ENCODE results near the gene PDE2A.
"Not testable (repeated sequence)": the region's sequence is repeated elsewhere in the genome, so short reads cannot be mapped to it uniquely, and the experiment has no call there.

Gene PDE2A

DNA sequence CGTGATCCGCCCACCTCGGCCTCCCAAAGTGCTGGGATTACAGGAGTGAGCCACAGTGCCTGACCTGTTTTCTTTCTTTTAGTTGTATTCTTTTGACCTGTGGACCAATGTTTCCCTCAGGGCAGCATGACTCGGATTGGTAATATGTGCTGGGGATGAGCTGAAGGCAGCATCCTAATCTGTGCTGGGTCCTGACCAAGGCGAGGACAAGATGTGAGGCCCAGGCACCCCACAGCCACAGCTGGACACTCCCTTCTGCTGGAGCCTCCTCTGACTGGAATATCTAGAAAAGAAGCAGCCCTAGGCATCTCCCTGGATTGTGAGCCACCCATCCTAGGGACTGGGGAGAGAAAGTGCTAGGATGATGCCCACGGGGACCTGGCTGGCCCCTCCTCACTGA, 105.4 kb downstream of the PDE2A start:
- no peaks in the 10 kb centered on the region for H3K36me3 ChIP-seq (replicated peaks; ENCODE audit: low read depth, low read length)
- H4K20me1 ChIP-seq (ENCODE audit: insufficient read depth, low read length), result no peaks in the 10 kb centered on the region
- peaks cover 42% of the 10 kb centered on the region for H3K27me3 ChIP-seq (ENCODE audit: low read depth, low read length)
- TF ChIP-seq, protein P1, sequence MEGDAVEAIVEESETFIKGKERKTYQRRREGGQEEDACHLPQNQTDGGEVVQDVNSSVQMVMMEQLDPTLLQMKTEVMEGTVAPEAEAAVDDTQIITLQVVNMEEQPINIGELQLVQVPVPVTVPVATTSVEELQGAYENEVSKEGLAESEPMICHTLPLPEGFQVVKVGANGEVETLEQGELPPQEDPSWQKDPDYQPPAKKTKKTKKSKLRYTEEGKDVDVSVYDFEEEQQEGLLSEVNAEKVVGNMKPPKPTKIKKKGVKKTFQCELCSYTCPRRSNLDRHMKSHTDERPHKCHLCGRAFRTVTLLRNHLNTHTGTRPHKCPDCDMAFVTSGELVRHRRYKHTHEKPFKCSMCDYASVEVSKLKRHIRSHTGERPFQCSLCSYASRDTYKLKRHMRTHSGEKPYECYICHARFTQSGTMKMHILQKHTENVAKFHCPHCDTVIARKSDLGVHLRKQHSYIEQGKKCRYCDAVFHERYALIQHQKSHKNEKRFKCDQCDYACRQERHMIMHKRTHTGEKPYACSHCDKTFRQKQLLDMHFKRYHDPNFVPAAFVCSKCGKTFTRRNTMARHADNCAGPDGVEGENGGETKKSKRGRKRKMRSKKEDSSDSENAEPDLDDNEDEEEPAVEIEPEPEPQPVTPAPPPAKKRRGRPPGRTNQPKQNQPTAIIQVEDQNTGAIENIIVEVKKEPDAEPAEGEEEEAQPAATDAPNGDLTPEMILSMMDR (IDR thresholded peaks at IDR 0.05; ENCODE audit: low read depth, low read length), result no peak
- TF ChIP-seq EZH2phosphoT487 (IDR thresholded peaks at IDR 0.05; ENCODE audit: low read depth), result no peak
- no peak overlapping the region for H3K27ac ChIP-seq (ENCODE audit: low read length)
- H3K4me3 ChIP-seq (ENCODE audit: low read length), result no peak overlapping the region
- H3K4me1 ChIP-seq (ENCODE audit: low read length), result peaks cover 12% of the 10 kb centered on the region
- no peaks in the 10 kb centered on the region for H3K9me3 ChIP-seq (ENCODE audit: insufficient read depth, low read length)
- no peak overlapping the region for H2AFZ ChIP-seq (ENCODE audit: low read depth, low read length)
- H3K9ac ChIP-seq (ENCODE audit: low read length), result no peak overlapping the region
- no peaks in the 10 kb centered on the region for H3K79me2 ChIP-seq (ENCODE audit: low read length)
- H3K4me2 ChIP-seq (ENCODE audit: low read length), result no peak overlapping the region

- H3K36me3 ChIP-seq (replicated peaks; ENCODE audit: low read depth, low read length), result no peaks in the 10 kb centered on the region
- H3K4me1 ChIP-seq (ENCODE audit: low read length), result peaks cover 13% of the 10 kb centered on the region
- H3K4me2 ChIP-seq (ENCODE audit: low read length), result no peak overlapping the region
- no peak overlapping the region for H2AFZ ChIP-seq (ENCODE audit: low read depth, low read length)
- H4K20me1 ChIP-seq (ENCODE audit: insufficient read depth, low read length), result no peaks in the 10 kb centered on the region
- no peak overlapping the region for H3K9ac ChIP-seq (ENCODE audit: low read length)
- TF ChIP-seq EZH2phosphoT487 (IDR thresholded peaks at IDR 0.05; ENCODE audit: low read depth), result no peak
- TF ChIP-seq, protein P1 (IDR thresholded peaks at IDR 0.05; ENCODE audit: low read depth, low read length), result no peak
- no peak overlapping the region for H3K4me3 ChIP-seq (ENCODE audit: low read length)
- no peaks in the 10 kb centered on the region for H3K79me2 ChIP-seq (ENCODE audit: low read length)
- H3K9me3 ChIP-seq (ENCODE audit: insufficient read depth, low read length), result no peaks in the 10 kb centered on the region
- no peak overlapping the region for H3K27ac ChIP-seq (ENCODE audit: low read length)
- peaks cover 25% of the 10 kb centered on the region for H3K27me3 ChIP-seq (ENCODE audit: low read depth, low read length)
Measured at GRCh38 chr11:72562431-72562830, 111.8 kb downstream of the PDE2A start.

- no peaks in the 10 kb centered on the region for H4K20me1 ChIP-seq (ENCODE audit: insufficient read depth, low read length)
- no peaks in the 10 kb centered on the region for H3K36me3 ChIP-seq (replicated peaks; ENCODE audit: low read depth, low read length)
- no peak overlapping the region for H3K27ac ChIP-seq (ENCODE audit: low read length)
- H3K9me3 ChIP-seq (ENCODE audit: insufficient read depth, low read length), result no peaks in the 10 kb centered on the region
- no peak overlapping the region for H3K4me2 ChIP-seq (ENCODE audit: low read length)
- H3K27me3 ChIP-seq (ENCODE audit: low read depth, low read length), result peaks cover 31% of the 10 kb centered on the region
- TF ChIP-seq, protein P1 (IDR thresholded peaks at IDR 0.05; ENCODE audit: low read depth, low read length), result no peak
- no peak for TF ChIP-seq EZH2phosphoT487 (IDR thresholded peaks at IDR 0.05; ENCODE audit: low read depth)
- H3K4me3 ChIP-seq (ENCODE audit: low read length), result no peak overlapping the region
- H3K9ac ChIP-seq (ENCODE audit: low read length), result no peak overlapping the region
- H2AFZ ChIP-seq (ENCODE audit: low read depth, low read length), result no peak overlapping the region
- peaks cover 13% of the 10 kb centered on the region for H3K4me1 ChIP-seq (ENCODE audit: low read length)
- no peaks in the 10 kb centered on the region for H3K79me2 ChIP-seq (ENCODE audit: low read length)
Measured at GRCh38 chr11:72561856-72562255, 112.4 kb downstream of the PDE2A start.

DNA sequence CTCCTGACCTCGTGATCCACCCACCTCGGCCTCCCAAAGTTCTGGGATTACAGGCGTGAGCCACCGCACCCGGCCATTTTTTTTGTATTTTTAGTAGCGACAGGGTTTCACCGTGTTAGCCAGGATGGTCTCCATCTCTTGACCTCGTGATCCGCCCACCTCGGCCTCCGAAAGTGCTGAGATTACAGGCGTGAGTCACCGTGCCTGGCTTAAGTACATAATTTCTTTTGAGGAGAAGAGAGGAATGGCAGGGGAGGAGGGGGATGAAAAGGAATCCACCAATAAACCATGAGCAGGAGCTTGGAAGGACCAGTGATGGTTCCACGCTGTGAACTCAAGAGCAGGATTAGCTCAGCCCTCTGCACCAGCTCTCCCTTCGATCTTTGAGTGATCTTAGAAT, 113.4 kb downstream of the PDE2A start:
- H3K27me3 ChIP-seq (ENCODE audit: low read depth, low read length), result peaks cover 40% of the 10 kb centered on the region
- not testable (repeated sequence) for H3K4me3 ChIP-seq (ENCODE audit: low read length); H3K9ac ChIP-seq (ENCODE audit: low read length); H3K36me3 ChIP-seq (replicated peaks; ENCODE audit: low read depth, low read length); H2AFZ ChIP-seq (ENCODE audit: low read depth, low read length); H3K4me2 ChIP-seq (ENCODE audit: low read length); H4K20me1 ChIP-seq (ENCODE audit: insufficient read depth, low read length); H3K27ac ChIP-seq (ENCODE audit: low read length); H3K9me3 ChIP-seq (ENCODE audit: insufficient read depth, low read length); H3K79me2 ChIP-seq (ENCODE audit: low read length)
- peaks cover 13% of the 10 kb centered on the region for H3K4me1 ChIP-seq (ENCODE audit: low read length)

GRCh38 chr11:72556433-72556832, 117.8 kb downstream of the PDE2A start:
- Histone ChIP-seq H2AFZ (ENCODE audit: low read depth, low read length) (no peak overlapping the region), H3K4me1 (ENCODE audit: low read length) (no peaks in the 10 kb centered on the region), H3K9me3 (ENCODE audit: insufficient read depth, low read length) (no peaks in the 10 kb centered on the region), H3K9ac (ENCODE audit: low read length) (no peak overlapping the region), H3K27me3 (ENCODE audit: low read depth, low read length) (peaks cover 56% of the 10 kb centered on the region), H3K36me3 (replicated peaks; ENCODE audit: low read depth, low read length) (no peaks in the 10 kb centered on the region), H3K4me2 (ENCODE audit: low read length) (no peak overlapping the region), H3K79me2 (ENCODE audit: low read length) (no peaks in the 10 kb centered on the region), H3K27ac (ENCODE audit: low read length) (no peak overlapping the region), H4K20me1 (ENCODE audit: insufficient read depth, low read length) (no peaks in the 10 kb centered on the region), H3K4me3 (ENCODE audit: low read length) (no peak overlapping the region)
- no peak for TF ChIP-seq EZH2phosphoT487 (IDR thresholded peaks at IDR 0.05; ENCODE audit: low read depth)
- TF ChIP-seq, protein P1 (IDR thresholded peaks at IDR 0.05; ENCODE audit: low read depth, low read length), result no peak

- H2AFZ ChIP-seq (ENCODE audit: low read depth, low read length); H3K4me3 ChIP-seq (ENCODE audit: low read length); H3K9me3 ChIP-seq (ENCODE audit: insufficient read depth, low read length); H3K27ac ChIP-seq (ENCODE audit: low read length); H3K9ac ChIP-seq (ENCODE audit: low read length); H3K4me1 ChIP-seq (ENCODE audit: low read length); H3K4me2 ChIP-seq (ENCODE audit: low read length); H4K20me1 ChIP-seq (ENCODE audit: insufficient read depth, low read length); H3K36me3 ChIP-seq (replicated peaks; ENCODE audit: low read depth, low read length); H3K79me2 ChIP-seq (ENCODE audit: low read length): not testable (repeated sequence)
- H3K27me3 ChIP-seq (ENCODE audit: low read depth, low read length), result peaks cover 56% of the 10 kb centered on the region
Measured at GRCh38 chr11:72555014-72555522, 119.2 kb downstream of the PDE2A start.
